ENCODE measurements around the gene GPAT3.

GRCh38 chr4:83606460-83606859 is 70.6 kb downstream of the GPAT3 start:
- no peak for TF ChIP-seq CTCF (IDR thresholded peaks at IDR 0.05)
- no peak for TF ChIP-seq POLR2A (IDR thresholded peaks at IDR 0.05)
